ENCODE measurements around the gene RAB40B.

Gene RAB40B

DNA sequence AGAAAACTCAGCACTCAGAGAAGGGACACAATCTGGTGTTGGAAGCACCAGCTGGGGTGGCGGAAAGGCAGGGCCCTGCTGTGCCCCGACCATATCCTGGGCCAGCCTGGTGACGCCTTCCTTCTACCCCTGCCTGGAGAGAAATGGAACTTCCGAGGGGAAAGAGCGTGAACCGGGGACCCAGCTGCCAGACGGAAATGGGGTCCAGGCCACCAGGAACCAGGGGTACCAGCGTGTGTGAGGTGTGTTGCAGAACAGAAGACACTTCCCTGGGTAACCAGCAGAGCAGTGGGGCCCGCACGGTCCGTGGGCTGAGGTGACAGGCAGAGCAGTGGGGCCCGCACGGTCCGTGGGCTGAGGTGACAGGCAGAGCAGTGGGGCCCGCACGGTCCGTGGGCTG lies 6.8 kb downstream of the RAB40B start:
- no peak for DNase-seq (ENCODE audit: low spot score)

DNA sequence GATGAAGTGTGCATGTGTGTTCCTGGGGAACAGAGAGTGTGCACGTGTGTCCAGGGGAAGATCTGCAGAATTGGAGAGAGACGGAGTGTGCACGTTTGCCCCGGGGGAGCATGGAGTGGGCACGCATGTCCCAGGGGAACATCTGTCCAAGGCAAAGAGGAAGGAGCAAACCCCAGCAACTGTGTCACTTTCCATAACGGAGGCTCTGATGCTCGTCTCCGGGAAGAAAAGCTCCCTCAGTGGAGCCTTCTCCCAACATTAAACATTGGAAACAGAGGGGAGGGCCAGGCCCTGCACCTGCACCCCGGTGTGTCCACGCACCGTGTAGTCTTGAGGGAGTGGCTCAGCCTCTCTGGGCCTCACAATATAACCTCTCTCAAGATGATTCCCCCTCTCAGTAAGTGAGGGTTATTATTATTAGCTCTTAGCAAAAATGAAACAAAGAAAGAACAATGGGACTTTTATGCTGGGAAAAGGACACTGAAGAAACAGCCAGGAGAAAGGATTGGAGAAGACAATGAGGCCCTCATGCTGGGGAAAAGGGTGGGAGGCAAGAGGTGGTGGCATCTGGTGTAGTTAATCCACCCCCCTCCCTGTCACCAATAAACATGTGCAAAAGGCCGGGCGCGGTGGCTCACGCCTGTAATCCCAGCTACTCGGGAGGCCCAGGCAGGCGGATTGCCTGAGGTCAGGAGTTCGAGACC lies 7.6 kb downstream of the RAB40B start:
- peak; percentile 96 for DNase-seq (ENCODE audit: low spot score)

GRCh38 chr17:82689077-82689476 lies 9.4 kb downstream of the RAB40B start:
- DNase-seq (ENCODE audit: low spot score): no peak

- no peak for DNase-seq (ENCODE audit: low spot score)
Measured at GRCh38 chr17:82687871-82688270, 10.6 kb downstream of the RAB40B start.

- peak; percentile 82 for DNase-seq (ENCODE audit: low spot score)
Measured at GRCh38 chr17:82687375-82687861, 11.1 kb downstream of the RAB40B start.

DNA sequence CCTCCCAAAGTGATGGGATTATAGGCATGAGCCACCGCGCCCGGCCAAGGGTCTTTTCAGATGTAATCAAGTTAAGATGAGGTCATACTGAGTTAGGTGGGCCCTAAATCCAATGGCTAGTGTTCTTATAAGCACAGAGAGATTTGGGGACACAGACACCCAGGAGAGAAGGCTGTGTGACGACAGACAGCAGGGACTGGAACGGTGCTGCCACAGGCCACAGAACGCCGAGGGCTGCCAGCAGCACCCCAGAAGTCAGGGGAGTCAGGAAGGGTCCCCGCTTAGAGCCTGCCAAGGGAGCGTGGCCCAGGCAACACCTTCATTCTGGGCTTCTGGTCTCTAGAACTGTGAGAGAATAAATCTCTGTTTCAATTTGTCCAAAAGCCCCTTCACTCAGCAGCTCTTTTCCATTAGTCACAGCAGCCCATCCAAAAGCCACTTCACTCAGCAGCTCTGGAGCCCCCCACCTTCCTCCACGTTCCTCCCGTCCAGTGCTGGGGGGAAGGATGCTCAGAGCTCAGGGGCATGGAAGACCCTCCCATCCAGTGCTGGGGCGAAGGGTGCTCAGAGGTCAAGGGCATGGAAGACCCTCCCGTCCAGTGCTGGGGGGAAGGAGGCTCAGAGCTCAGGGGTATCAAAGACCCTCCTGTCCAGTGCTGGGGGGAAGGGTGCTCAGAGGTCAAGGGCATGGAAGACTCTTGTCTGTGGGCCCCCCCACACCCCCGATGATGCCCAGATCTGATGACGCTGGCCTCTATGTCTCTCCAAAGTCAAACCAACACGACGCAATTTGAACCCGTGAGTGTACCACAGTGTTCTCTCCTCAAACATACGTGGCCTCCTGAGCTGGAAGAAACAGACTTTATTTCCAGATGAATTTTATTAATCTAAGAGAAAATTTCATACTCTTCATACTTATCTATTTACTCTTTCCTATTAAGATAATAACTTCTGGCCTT lies 11.9 kb downstream of the RAB40B start:
- DNase-seq (ENCODE audit: low spot score): no peak

DNA sequence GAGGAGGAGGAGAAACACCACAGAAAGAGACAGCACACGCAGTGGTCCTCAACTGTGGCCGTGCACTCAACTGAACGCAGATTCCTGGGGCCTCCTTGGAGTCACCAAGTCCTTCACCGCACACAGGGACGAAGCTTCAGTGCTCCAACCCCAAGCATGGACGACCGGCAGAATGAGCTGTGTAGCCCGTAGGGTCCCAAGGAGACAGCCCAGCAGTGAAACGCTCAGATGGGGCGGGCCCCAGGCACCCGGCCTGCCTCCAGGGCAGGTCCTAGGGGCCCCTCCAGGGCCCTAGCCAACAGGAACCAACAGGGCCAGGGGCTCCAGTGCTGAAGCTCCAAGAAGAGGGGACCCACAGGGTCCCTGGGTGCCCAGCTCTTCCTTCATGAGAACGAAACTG lies 13.2 kb downstream of the RAB40B start:
- no peak for DNase-seq (ENCODE audit: low spot score)

DNA sequence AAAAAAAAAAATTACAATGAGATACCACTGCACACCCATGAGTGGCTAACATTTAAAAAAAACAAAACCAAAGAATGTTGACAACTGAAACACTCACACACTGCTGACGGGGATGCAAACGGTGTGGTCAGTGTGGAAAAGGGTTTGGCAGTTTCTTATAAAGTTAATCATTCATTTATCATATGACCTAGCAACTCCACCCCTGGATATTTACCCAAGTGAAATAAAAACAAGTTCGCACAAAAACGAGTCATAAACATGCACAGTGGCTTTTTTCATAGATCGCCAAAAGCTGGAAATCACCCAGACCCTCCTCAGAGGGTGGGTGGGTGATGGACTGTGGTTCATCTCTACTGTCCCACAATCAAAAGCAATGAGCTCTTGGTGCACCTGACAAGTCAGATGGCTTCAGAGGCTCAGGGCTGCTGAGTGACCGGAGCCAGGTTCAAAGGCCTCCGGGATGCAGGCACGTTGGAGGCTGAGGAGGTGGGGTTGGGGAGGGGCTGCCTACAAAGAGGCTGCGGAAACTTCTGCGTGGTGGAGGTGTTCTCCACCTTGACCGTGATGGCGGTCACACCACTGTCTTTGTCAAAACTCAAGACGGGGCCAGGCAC lies 14.2 kb downstream of the RAB40B start:
- DNase-seq (ENCODE audit: low spot score): no peak

DNA sequence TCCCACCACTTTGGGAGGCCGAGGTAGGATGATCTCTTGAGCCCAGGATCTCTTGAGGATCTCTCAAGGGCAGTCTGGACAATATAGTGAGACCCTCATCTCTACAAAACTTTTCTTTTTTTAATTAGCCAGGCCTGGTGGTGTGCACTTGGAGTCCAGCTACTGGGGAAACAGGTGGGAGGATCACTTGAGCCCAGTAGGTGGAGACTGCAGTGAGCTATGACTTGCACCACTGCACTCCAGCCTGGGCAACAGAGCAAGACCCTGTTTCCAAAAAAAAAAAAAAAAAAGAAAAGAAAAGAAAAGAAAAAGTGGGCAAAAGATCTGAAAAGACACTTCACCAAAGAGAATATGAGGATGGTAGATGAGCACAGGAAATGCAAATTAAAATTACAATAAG lies 15.0 kb downstream of the RAB40B start:
- no peak for DNase-seq (ENCODE audit: low spot score)

DNA sequence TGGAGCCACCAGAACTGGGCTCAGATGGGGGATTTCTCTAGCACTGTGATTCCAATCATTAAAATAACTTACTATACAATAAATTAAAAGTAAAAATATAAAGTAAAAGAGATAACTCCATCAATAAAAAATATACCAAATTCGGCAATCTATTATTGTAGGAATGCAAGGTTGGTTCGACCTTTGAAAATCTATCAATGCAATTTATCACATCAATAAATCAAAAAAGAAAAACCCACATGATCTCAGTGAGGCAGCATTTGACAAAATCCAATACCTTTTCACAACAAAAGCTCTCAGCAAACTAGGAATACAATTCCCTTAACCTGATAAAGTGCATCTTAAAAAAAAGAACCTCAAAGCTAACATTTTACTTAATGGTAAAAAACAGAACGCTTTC lies 17.0 kb downstream of the RAB40B start:
- no peak for DNase-seq (ENCODE audit: low spot score)

- no peak for DNase-seq (ENCODE audit: low spot score)
Measured at GRCh38 chr17:82679586-82680465, 18.7 kb downstream of the RAB40B start.

GRCh38 chr17:82678265-82678891 lies 20.1 kb downstream of the RAB40B start:
- no peak for DNase-seq (ENCODE audit: low spot score)

- DNase-seq (ENCODE audit: low spot score): no peak
Measured at GRCh38 chr17:82677353-82677925, 21.1 kb downstream of the RAB40B start.

- no peak for DNase-seq (ENCODE audit: low spot score)
Measured at GRCh38 chr17:82675476-82676245, 22.8 kb downstream of the RAB40B start.

DNA sequence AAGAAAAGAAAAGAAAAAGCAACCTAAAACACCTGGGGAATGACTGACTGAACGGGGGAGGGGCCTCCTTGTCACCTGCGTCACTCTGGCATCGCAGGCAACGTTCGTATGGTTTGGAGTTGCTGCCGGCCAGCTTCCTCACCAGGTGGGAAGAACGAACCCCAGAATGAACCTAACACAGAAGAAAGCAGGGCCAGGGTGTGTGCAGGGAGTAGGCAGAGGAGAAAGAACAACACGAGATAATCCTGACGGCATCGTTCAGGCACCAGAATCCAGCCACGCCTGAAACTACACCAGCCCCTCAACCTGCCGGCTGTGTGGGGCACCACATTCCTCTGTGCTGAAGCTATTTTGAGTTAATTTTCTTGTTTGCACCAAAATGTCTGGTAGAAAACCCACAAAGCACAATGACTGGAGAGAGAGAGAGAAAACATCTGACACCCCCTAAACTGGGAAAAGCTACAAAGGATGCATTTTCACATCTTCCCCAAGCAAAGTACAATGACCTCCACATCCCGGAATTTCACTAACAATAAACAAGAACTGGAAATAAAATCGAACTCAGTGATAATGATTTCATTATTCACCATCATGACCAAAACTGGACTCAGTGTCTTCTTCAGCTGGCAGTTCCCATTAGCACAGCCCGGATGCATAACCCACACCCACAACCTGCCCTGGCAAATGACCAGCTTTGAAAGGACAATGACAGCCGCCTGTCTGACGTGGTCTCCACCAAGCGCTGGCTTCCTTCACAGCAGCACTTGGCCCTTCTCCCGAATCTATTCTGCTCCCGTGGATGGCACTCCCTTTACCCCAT lies 23.6 kb downstream of the RAB40B start:
- DNase-seq (ENCODE audit: low spot score): peak; percentile 97

DNA sequence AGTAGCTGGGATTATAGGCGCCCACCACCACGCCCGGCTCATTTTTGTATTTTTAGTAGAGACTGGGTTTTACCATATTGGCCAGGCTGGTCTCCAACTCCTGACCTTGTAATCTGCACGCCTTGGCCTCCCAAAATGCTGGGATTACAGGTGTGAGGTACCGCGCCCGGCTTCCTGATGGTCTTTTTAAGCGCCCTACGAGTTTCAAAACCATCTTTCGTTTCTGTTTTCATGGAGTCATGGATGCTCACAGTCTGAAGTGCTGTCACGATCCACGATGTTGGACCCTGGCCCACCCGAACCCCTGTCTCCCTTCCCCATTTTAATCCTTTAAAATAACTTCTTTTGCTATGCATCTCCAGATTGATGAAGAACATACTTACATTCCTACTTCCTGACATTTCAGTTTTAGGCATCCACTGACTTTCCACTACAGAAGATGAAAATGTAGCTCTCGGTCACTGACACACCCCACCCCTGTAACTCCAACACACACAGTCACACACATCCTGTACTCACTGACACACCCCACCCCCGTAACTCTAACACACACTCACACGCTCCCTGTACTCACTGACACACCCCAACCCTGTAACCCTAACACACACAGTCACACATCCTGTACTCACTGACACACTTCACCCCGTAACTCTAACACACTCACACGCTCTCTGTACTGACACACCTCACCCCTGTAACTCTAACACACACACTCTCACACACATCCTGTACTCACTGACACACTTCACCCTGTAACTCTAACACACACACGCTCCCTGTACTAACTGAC lies 27.6 kb downstream of the RAB40B start:
- DNase-seq (ENCODE audit: low spot score): no peak

- DNase-seq (ENCODE audit: low spot score): peak; percentile 85
Measured at GRCh38 chr17:82668631-82669099, 29.8 kb downstream of the RAB40B start.

DNA sequence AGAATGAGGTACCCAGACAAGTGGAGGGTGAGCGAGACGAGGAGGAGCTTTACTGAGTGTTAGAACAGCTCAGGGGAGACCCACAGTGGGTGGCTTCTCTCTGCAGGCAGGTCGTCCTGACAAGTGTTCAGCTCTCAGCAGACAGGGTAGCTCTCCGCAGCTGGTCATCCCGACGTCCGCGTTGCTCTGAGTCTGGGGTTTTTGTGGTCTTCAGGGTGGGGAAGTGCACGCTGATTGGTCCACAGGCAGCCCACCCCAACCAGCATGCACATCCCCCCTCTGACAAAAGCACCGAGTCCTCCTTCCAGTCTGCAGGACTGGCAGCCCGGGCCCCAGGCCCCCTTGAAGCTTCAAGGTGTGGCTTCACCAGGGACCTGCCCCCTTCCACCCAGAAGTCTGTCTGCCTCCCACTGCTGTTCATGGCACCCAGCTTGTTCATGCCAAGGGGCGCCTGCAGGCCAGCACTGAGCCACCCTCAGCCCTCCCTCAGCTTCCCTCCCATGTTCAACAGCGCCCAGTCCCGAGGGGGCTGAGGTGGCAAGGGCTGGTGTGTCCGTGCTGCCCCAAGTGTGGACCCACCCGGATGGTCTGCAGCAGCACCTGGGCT lies 30.4 kb downstream of the RAB40B start:
- no peak for DNase-seq (ENCODE audit: low spot score)
